ENCODE data around the gene DAPP1.

The DAPP1 gene

DNA sequence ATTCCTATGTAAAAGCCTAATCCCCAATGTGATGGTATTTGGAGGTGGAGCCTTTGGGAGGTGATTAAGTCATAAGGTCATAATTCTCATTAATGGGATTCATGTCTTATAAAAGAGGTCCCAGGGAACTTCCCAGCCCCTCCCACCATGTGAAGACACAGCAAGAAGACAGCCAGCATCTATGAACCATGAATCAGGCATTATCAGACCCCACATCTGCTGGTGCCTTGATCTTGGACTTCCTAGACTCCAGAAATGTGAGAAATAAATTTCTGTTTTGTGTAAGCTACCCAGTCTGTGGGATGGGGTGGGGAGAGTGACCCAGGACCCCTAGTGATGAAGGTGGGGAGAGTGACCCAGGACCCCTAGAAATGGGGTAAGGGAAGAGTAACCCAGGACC is 6.1 kb upstream of the DAPP1 start:
- ChIA-PET POLR2A (no interaction called here), CTCF (interaction anchor here (1.0 to 6.9 kb wide), 13 partner anchors 11 to 260 kb away, joined by 4 to 79 read pairs (median 10); partner anchors contain the start of gene TRMT10A)
- DNase-seq (ENCODE audit: extremely low spot score): no peak
- TF ChIP-seq, protein P1, sequence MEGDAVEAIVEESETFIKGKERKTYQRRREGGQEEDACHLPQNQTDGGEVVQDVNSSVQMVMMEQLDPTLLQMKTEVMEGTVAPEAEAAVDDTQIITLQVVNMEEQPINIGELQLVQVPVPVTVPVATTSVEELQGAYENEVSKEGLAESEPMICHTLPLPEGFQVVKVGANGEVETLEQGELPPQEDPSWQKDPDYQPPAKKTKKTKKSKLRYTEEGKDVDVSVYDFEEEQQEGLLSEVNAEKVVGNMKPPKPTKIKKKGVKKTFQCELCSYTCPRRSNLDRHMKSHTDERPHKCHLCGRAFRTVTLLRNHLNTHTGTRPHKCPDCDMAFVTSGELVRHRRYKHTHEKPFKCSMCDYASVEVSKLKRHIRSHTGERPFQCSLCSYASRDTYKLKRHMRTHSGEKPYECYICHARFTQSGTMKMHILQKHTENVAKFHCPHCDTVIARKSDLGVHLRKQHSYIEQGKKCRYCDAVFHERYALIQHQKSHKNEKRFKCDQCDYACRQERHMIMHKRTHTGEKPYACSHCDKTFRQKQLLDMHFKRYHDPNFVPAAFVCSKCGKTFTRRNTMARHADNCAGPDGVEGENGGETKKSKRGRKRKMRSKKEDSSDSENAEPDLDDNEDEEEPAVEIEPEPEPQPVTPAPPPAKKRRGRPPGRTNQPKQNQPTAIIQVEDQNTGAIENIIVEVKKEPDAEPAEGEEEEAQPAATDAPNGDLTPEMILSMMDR (IDR thresholded peaks at IDR 0.05; ENCODE audit: control extremely low read depth, extremely low read depth, low read depth, missing control alignments): no peak

DNA sequence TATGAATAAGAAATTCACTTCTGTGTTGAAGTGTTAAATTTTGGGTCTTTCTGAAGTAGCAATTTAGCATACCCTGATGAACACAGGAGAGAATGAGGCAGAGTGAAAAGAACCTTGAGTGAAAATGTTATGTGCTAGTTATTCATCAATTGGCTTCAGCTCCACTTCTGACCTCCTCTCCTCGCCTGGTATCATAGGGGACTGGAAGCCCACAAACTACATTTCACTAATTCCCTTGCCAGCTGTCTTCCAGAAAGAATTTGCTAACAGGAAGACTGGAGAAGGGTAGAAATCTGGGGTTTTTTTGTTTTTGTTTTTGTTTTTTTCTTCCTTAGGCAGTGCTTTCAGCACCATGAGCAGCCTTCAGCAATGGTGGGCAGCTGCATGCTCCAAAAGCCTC is 5.5 kb upstream of the DAPP1 start:
- ChIA-PET CTCF (interaction anchor here (0.7 to 6.9 kb wide), 32 partner anchors 10 to 294 kb away, joined by 3 to 79 read pairs (median 7); partner anchors contain the start of genes DNAJB14, LAMTOR3 and TRMT10A), POLR2A (interaction anchor here (0.5 kb wide), 1 partner anchor 882 kb away, joined by 7 read pairs; the partner anchor contains the start of gene EIF4E)
- DNase-seq (ENCODE audit: extremely low spot score): no peak
- TF ChIP-seq, protein P1 (IDR thresholded peaks at IDR 0.05; ENCODE audit: control extremely low read depth, extremely low read depth, low read depth, missing control alignments): no peak

DNA sequence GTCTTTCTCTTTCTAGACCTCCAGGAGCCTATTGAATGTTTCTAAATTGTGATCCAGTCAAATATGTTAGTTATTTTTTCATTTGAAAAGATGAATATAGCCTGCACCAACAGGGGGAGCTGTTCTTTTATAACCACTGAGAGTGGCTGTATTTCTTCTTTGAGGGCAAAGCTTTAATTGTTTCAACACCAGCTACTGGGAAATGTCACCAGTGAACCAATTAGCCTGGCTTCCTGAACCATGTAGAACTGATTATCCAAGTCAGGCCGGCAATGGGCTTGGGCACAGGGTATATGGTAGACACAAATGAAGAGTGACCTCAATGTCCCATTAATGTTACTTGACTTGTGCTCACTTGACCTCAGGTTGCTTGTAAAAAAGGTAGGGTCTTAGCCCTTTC is 4.8 kb upstream of the DAPP1 start:
- TF ChIP-seq, protein P1 (IDR thresholded peaks at IDR 0.05; ENCODE audit: control extremely low read depth, extremely low read depth, low read depth, missing control alignments): peak; percentile 65
- peak; percentile 22 for DNase-seq (ENCODE audit: extremely low spot score)
- ChIA-PET CTCF (interaction anchor here (0.7 to 6.9 kb wide), 34 partner anchors 9 to 261 kb away, joined by 3 to 79 read pairs (median 7); partner anchors contain the start of genes DNAJB14, LAMTOR3 and TRMT10A), POLR2A (interaction anchor here (0.5 to 0.6 kb wide), 2 partner anchors 135 to 883 kb away, joined by 3 to 7 read pairs; partner anchors contain the start of genes DNAJB14 and EIF4E)

DNA sequence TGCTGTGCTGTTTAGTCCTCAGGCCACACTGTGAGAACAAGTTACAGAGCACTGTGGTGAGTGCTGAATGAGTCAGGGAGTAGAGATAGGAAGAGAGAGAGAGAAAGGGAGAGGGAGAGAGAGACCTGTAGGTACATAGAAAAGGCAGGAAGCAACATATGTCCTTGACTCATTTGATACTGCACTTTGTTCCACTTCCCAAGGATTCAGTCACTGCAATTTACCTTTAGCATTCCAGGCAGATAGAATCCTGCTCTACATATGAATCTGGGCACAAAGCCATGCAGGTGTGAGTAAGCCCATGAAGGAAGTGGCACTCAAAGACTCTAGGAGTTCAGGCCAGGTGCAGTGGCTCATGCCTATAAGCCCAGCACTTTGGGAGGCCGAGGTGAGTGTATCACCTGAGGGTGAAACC is 1.0 kb upstream of the DAPP1 start:
- CTCF ChIA-PET: interaction anchor here (0.8 to 4.0 kb wide), 6 partner anchors 7 to 252 kb away, joined by 3 to 29 read pairs (median 6); partner anchors contain the start of genes DNAJB14 and TRMT10A

DNA sequence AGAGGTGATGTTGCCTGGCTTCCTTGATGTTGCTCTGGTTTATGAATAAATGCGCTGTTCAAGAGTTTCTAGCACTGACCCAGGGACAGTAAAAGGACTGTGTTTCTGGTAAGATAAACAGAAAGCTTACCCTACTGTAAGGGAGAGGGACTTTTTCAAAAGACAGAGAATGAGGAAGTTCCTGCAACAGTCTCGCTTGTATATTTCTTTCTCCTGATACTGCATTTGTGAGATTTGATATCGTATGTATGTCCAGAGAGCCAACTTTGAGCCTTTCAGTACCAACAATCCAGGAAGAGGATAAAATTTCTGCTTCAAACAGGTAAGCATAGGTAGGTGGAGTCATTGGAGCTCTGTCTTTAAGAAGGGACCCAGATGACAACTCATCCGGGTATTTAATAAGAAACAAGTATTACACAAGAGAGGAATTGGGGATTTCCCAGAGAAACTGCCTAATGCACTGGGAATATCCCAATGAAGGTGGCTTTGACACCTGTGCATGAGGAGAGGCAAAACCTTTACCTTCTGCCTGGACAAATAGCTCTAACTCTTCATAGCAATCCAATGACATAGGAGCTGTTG is 773 bp downstream of the DAPP1 start:
- CTCF ChIA-PET: interaction anchor here (1.0 to 4.0 kb wide), 10 partner anchors 9 to 135 kb away, joined by 3 to 29 read pairs (median 6); partner anchors contain the start of gene LAMTOR3
- POLR2A ChIA-PET: interaction anchor here (0.6 to 1.9 kb wide), 5 partner anchors 11 to 133 kb away, joined by 3 to 7 read pairs (median 3); partner anchors contain the start of genes DNAJB14 and H2AZ1
- TF ChIP-seq, protein P1 (IDR thresholded peaks at IDR 0.05; ENCODE audit: control extremely low read depth, extremely low read depth, low read depth, missing control alignments): no peak
- peak; percentile 31 for DNase-seq (ENCODE audit: extremely low spot score)

More for the DNA sequence above, 1.0 kb upstream of the DAPP1 start:
- DNase-seq (ENCODE audit: extremely low spot score): no peak
- POLR2A ChIA-PET: interaction anchor here (1.6 kb wide), 1 partner anchor 35 kb away, joined by 7 read pairs; no protein-coding TSS in a partner anchor
- TF ChIP-seq, protein P1 (IDR thresholded peaks at IDR 0.05; ENCODE audit: control extremely low read depth, extremely low read depth, low read depth, missing control alignments): no peak

DNA sequence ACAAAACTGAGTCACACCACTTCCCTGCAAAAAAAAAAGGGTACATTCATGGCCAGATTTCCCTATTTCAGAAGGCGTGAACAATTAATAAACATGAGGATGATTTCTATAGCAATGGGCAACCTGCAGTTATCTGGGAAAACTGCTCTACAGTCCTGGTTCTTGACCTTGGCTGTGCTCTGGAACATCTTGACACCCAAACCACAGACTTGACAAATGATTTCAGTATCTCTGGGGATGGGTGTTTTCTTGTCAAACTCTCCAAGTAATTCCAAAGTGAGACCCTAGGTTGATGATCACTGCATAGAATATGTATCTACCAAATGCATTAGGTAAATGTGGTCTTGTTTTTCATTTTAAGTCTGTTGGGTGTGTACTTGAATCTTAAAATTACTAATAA is 2.0 kb downstream of the DAPP1 start:
- DNase-seq (ENCODE audit: extremely low spot score): no peak
- POLR2A ChIA-PET: no interaction called here
- CTCF ChIA-PET: interaction anchor here (1.5 to 4.0 kb wide), 3 partner anchors 10 to 32 kb away, joined by 4 to 29 read pairs (median 11); no protein-coding TSS in a partner anchor
- TF ChIP-seq, protein P1 (IDR thresholded peaks at IDR 0.05; ENCODE audit: control extremely low read depth, extremely low read depth, low read depth, missing control alignments): no peak

All from GM10248 (cell line).